Measurements from ENCODE around the gene UGT3A1. TPM values are rescaled to one million over a fixed set of nuclear protein-coding genes. Genes with fewer than 3 reads are reported as not detected.

UGT3A1 gene
- total RNA-seq, 1 donor from 2014 or later, result 5.2 TPM

GRCh38 chr5:35971186-35971877 lies 19.9 kb downstream of the UGT3A1 start:
- Mint-ChIP-seq H3K4me3 (ENCODE audit: low read depth) (no peak overlapping the region), H3K36me3 (ENCODE audit: insufficient read depth) (no peaks in the 10 kb centered on the region), H3K27ac (no peak overlapping the region), H3K9me3 (ENCODE audit: low read depth) (peaks cover 16% of the 10 kb centered on the region), H3K4me1 (ENCODE audit: low read depth) (peaks cover 7% of the 10 kb centered on the region), H3K27me3 (no peaks in the 10 kb centered on the region)
- DNase-seq (ENCODE audit: low spot score, unreplicated experiment), result no peak
- TF ChIP-seq, protein P1, sequence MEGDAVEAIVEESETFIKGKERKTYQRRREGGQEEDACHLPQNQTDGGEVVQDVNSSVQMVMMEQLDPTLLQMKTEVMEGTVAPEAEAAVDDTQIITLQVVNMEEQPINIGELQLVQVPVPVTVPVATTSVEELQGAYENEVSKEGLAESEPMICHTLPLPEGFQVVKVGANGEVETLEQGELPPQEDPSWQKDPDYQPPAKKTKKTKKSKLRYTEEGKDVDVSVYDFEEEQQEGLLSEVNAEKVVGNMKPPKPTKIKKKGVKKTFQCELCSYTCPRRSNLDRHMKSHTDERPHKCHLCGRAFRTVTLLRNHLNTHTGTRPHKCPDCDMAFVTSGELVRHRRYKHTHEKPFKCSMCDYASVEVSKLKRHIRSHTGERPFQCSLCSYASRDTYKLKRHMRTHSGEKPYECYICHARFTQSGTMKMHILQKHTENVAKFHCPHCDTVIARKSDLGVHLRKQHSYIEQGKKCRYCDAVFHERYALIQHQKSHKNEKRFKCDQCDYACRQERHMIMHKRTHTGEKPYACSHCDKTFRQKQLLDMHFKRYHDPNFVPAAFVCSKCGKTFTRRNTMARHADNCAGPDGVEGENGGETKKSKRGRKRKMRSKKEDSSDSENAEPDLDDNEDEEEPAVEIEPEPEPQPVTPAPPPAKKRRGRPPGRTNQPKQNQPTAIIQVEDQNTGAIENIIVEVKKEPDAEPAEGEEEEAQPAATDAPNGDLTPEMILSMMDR (IDR thresholded peaks at IDR 0.05; ENCODE audit: unreplicated experiment), result no peak

DNA sequence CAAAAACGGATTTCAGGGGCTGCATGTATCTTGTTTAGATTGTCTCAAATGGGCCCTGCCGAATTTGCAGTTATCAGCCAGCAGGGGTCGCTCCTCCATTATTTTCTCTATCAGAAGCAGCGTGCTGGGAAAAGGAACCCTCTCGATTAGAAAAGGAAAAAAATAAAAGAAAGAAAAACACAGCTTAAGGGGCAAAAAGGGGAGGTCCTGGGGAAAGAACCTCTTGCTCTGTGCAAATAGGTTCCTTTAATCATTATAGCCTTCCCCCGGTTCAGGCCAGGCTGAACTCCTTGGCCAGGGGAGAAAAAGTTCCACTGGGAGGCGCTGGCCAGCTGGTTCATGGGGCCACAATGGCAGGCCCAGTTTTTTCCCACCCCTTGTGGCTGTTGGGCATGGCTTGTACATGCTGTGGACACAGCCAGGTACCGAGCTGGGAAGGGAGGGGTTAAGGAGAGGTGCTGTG lies 27.8 kb downstream of the UGT3A1 start:
- peaks cover 2% of the 10 kb centered on the region for H3K36me3 Mint-ChIP-seq (ENCODE audit: insufficient read depth)
- no peaks in the 10 kb centered on the region for H3K27me3 Mint-ChIP-seq
- peaks cover 5% of the 10 kb centered on the region for H3K4me1 Mint-ChIP-seq (ENCODE audit: low read depth)
- no peak overlapping the region for H3K27ac Mint-ChIP-seq
- DNase-seq (ENCODE audit: low spot score, unreplicated experiment), result no peak
- TF ChIP-seq, protein P1 (IDR thresholded peaks at IDR 0.05; ENCODE audit: unreplicated experiment), result peak; percentile 44
- peaks cover 8% of the 10 kb centered on the region for H3K9me3 Mint-ChIP-seq (ENCODE audit: low read depth)
- H3K4me3 Mint-ChIP-seq (ENCODE audit: low read depth), result no peak overlapping the region

- TF ChIP-seq, protein P1 (IDR thresholded peaks at IDR 0.05; ENCODE audit: unreplicated experiment), result no peak
Measured at GRCh38 chr5:35960328-35960727, 30.9 kb downstream of the UGT3A1 start.

DNA sequence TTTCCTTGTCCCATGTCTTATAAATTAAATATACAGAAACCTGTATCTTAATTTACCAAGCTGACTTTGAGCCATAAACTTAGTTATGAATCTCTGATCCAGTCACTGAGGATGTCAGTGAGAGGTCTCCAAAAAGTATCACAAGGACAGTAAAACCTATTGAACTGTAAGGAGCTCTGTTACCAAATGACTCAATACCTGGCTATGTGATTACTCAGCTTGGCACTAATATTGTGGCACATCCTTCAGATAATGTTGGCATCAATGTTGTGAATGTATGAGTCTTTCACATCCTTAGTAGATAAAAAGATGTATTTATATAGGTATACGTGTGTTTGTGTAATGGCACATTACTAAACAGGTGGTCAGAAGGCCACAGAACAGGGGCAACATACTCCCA lies 34.8 kb downstream of the UGT3A1 start:
- Mint-ChIP-seq H3K27ac (no peak overlapping the region), H3K27me3 (peaks cover 3% of the 10 kb centered on the region), H3K36me3 (ENCODE audit: insufficient read depth) (peaks cover 2% of the 10 kb centered on the region), H3K9me3 (ENCODE audit: low read depth) (peaks cover 8% of the 10 kb centered on the region), H3K4me1 (ENCODE audit: low read depth) (peaks cover 5% of the 10 kb centered on the region), H3K4me3 (ENCODE audit: low read depth) (no peak overlapping the region)
- DNase-seq (ENCODE audit: low spot score, unreplicated experiment), result no peak
- TF ChIP-seq, protein P1 (IDR thresholded peaks at IDR 0.05; ENCODE audit: unreplicated experiment), result no peak

More at GRCh38 chr5:35960328-35960727, 30.9 kb downstream of the UGT3A1 start:
- Mint-ChIP-seq H3K36me3 (ENCODE audit: insufficient read depth) (peaks cover 2% of the 10 kb centered on the region), H3K9me3 (ENCODE audit: low read depth) (peaks cover 12% of the 10 kb centered on the region), H3K27me3 (no peaks in the 10 kb centered on the region), H3K27ac (no peak overlapping the region), H3K4me1 (ENCODE audit: low read depth) (peaks cover 5% of the 10 kb centered on the region), H3K4me3 (ENCODE audit: low read depth) (no peak overlapping the region)
- DNase-seq (ENCODE audit: low spot score, unreplicated experiment), result no peak

- Mint-ChIP-seq H3K4me3 (ENCODE audit: low read depth) (no peak overlapping the region), H3K9me3 (ENCODE audit: low read depth) (peaks cover 8% of the 10 kb centered on the region), H3K4me1 (ENCODE audit: low read depth) (peaks cover 4% of the 10 kb centered on the region), H3K27me3 (peaks cover 3% of the 10 kb centered on the region), H3K27ac (no peak overlapping the region), H3K36me3 (ENCODE audit: insufficient read depth) (peaks cover 2% of the 10 kb centered on the region)
- no peak for DNase-seq (ENCODE audit: low spot score, unreplicated experiment)
- TF ChIP-seq, protein P1 (IDR thresholded peaks at IDR 0.05; ENCODE audit: unreplicated experiment), result no peak
Measured at GRCh38 chr5:35954175-35954574, 37.0 kb downstream of the UGT3A1 start.

All from progenitor cell of endocrine pancreas (in vitro differentiated cells).